HT1080 (cell line): ENCODE results near the gene ACD. TPM values are rescaled to one million over a fixed set of nuclear protein-coding genes. Genes with fewer than 3 reads are reported as not detected.

Source experiments
- DNase-seq: peaks from one replicate; pipeline ENCODE4 v3.0.0-alpha.2; 2015; ENCODE audit warnings: low read depth
- total RNA-seq: library from RNA; depleted of rRNA; stranded (reverse); fragments of >200 nt; shearing (Covaris generic); gene quantifications from 2 replicates; pipeline ENCODE4 v1.2.3, GENCODE V29; 2014; rRNA removed

Gene ACD
- total RNA-seq, 1 experiment from 2014 or later, result 39.8 TPM

- no peak for DNase-seq
Observed at GRCh38 chr16:67648088-67648763, 11.8 kb downstream of the ACD start.

- DNase-seq, result no peak
Observed at GRCh38 chr16:67647681-67648080, 12.4 kb downstream of the ACD start.

GRCh38 chr16:67647111-67647651 is 12.9 kb downstream of the ACD start:
- DNase-seq, result no peak

GRCh38 chr16:67645397-67646121 is 14.5 kb downstream of the ACD start:
- no peak for DNase-seq

GRCh38 chr16:67644038-67644437 is 16.0 kb downstream of the ACD start:
- no peak for DNase-seq

- DNase-seq, result no peak
Observed at GRCh38 chr16:67641779-67642708, 18.0 kb downstream of the ACD start.

- DNase-seq, result no peak
Observed at GRCh38 chr16:67637625-67638024, 22.4 kb downstream of the ACD start.

- no peak for DNase-seq
Observed at GRCh38 chr16:67636713-67637112, 23.3 kb downstream of the ACD start.

- DNase-seq, result no peak
Observed at GRCh38 chr16:67632415-67633172, 27.5 kb downstream of the ACD start.

GRCh38 chr16:67628216-67628615 is 31.8 kb downstream of the ACD start:
- no peak for DNase-seq

GRCh38 chr16:67613808-67614207 is 46.3 kb downstream of the ACD start:
- no peak for DNase-seq

- DNase-seq, result no peak
Observed at GRCh38 chr16:67608364-67608763, 51.7 kb downstream of the ACD start.

Other genes starting within 250 kb of the ACD start
- 2.6 and 4.1 TPM in 2 replicates for gene ZDHHC1, start 243.8 kb downstream of the ACD start, total RNA-seq
- 0.94 and 1.0 TPM in 2 replicates for gene HSD11B2, start 229.1 kb downstream of the ACD start, total RNA-seq
- 89.7 and 108 TPM in 2 replicates for gene ATP6V0D1, start 179.1 kb downstream of the ACD start, total RNA-seq
- gene AGRP, start 176.7 kb downstream of the ACD start, total RNA-seq, result not detected in 2 replicates
- 17.2 and 18.2 TPM in 2 replicates for gene RIPOR1, start 131.4 kb downstream of the ACD start, total RNA-seq
- 44.4 and 53.8 TPM in 2 replicates for gene CTCF, start 97.7 kb downstream of the ACD start, total RNA-seq
- 4.3 and 12.0 TPM in 2 replicates for gene CARMIL2, start 15.1 kb downstream of the ACD start, total RNA-seq
- gene PARD6A, start 700 bp upstream of the ACD start, total RNA-seq, result 2.8 and 3.8 TPM in 2 replicates
- 25.6 and 26.2 TPM in 2 replicates for gene ENKD1, start 6.5 kb upstream of the ACD start, total RNA-seq
- gene C16orf86, start 6.6 kb upstream of the ACD start, total RNA-seq, result 0.27 and 2.5 TPM in 2 replicates
- gene GFOD2, start 59.1 kb upstream of the ACD start, total RNA-seq, result 20.4 and 24.4 TPM in 2 replicates
- gene RANBP10, start 146.3 kb upstream of the ACD start, total RNA-seq, result 6.2 and 10.8 TPM in 2 replicates
- gene TSNAXIP1, start 146.6 kb upstream of the ACD start, total RNA-seq, result 0.18 TPM in 1 of 2 replicates, not detected in the other
- gene THAP11, start 182.1 kb upstream of the ACD start, total RNA-seq, result 91.5 and 105 TPM in 2 replicates
- 236 and 318 TPM in 2 replicates for gene NUTF2, start 186.7 kb upstream of the ACD start, total RNA-seq
- 30.1 and 30.2 TPM in 2 replicates for gene CENPT, start 187.4 kb upstream of the ACD start, total RNA-seq
- gene EDC4, start 212.8 kb upstream of the ACD start, total RNA-seq, result 64.5 and 78.1 TPM in 2 replicates
- not detected in 2 replicates for gene NRN1L, start 224.6 kb upstream of the ACD start, total RNA-seq
- gene PSKH1, start 233.0 kb upstream of the ACD start, total RNA-seq, result 5.9 and 7.0 TPM in 2 replicates